Activated CD4-positive, alpha-beta T cell treated with anti-CD3 and anti-CD28 coated beads for 24 hours (primary cell): ENCODE data around the gene CYLC1.

ENCODE experiments used
- DNase-seq, 2 donors: peaks; one replicate each; pipeline ENCODE4 v3.0.0-alpha.2; 2020; ENCODE audit warnings: low read depth in 2 of 2

The CYLC1 gene, protein sequence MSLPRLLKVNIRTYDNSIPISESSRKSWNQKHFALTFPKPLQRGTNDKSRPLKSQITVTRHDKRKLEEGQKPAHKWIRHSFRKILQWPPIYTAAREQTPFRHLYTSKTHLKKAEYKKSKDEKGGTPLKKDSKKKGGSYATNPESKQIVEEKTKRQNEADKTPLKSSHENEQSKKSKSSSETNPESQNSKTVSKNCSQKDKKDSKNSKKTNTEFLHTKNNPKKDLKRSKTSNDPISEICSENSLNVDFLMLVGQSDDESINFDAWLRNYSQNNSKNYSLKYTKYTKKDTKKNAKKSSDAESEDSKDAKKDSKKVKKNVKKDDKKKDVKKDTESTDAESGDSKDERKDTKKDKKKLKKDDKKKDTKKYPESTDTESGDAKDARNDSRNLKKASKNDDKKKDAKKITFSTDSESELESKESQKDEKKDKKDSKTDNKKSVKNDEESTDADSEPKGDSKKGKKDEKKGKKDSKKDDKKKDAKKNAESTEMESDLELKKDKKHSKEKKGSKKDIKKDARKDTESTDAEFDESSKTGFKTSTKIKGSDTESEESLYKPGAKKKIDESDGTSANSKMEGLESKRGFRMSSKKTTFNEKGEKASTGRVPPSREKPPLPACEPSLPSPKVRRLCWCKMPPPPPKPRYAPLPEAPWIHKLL

DNA sequence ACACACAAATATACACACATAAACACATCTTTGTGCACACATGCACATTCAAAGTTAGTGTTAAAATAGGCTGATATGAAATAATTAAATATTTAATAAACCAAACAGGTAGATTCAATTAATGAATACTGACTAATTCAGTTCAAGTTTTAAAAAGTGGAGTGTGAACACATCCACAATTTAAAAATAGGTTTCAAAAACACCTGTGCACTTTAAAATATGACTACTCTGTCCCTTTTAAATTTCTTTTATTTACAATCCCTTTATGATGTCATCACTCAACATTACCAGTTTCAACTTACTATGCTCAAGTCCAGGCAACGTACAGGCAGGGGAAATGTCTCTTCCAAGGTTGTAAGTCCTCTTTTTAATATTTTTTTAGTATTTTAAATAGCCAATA lies at the start of gene CYLC1:
Gene CYLC1, plus strand, starts transcription at position 301 of the 400 bp plus-strand sequence. Its CDS starts 37 bp downstream, at position 338.
- DNase-seq = no peak

DNA sequence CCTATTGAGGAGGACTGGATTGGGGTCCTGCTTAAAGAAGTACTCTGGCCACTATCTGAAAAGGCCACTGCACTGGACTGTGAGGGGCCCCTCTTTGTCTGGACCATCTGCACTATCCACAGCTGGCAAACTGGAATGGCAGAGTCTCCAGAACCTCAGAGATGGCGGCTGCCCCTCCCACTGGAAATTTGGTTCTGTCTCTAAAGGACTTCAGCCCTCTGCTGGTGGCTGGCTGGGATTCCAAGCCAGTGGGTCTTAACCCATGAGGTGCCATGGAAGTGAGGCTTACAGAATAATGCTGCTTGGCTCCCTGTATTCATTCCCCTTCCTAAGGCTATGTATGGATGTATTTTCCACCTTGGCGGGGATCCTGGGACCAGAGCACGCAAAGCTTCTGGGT lies 41.6 kb upstream of the CYLC1 start:
- DNase-seq = no peak

DNA sequence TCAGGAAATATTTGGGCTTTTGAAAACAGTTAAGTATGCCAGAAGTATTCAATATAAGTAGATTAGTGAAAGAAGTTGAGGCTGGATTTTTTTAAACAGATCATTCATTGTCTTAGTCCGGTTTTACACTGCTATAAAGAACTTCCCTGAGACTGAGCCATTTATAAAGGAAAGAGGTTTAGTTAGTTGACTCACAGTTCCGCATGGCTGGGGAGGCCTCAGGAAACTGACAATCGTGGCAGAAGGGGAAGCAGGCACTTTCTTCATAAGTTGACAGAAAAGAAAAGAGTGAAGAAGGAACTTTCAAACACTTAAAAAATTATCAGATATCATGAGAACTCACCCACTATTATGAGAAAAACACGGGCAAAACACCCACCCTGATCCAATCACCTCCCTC lies 31.1 kb upstream of the CYLC1 start:
- DNase-seq = no peak

DNA sequence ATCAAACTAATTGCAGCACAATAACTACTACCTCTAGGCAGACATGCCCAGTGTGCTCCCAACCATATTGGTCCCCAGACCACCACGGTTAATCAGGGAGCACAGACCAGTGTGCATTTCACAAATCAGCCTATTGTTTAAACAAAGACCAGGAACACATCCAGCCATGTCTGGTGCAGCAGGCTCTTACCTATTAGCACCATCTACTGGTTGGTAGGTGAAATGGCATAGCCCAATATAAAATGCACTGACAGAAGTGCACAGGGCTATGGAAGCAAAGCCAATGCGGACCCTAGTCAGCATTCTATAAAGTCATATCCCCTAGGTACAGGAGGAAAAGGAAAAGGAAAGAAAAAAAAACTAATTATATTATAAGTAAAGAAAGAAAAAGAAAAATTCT lies 15.5 kb upstream of the CYLC1 start:
- DNase-seq = peak in 1 of 2 donors; percentile 2

DNA sequence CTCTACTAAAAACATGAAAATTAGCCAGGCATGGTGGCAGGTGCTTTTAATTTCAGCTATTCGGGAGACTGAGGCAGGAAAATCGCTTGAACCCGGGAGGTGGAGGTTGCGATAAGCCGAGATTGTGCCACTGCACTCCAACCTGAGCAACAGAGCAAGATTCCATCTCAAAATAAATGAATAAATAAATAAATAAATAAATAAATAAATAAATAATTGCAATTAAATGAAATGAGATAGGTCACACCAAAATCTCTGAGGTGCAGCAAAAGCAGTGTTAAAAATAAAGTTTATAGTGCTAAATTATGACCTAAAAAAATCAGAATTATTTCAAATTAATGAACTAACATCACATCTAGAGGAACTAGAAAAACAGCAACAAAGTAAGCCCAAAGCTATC lies 13.6 kb upstream of the CYLC1 start:
- no peak for DNase-seq

DNA sequence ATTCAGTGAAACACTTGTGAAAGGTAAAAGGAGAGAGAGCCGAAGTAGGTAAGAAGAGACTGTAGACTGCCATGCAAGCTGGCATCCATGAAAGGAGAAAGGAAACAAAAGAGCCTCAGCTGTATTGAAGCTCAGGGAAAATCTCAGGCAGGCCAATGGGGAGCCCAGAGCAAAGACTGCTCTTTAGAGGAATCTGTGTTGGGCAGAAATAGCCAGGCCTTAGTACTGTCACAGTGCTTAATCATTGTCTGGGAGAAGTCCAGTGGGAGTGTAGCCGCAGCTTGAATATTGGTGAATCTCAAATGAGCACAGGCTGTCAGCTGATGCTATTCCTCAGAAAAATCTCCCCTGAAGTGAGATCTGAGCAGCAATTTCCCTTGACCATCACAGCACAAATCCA lies 27.6 kb downstream of the CYLC1 start:
- DNase-seq = no peak

DNA sequence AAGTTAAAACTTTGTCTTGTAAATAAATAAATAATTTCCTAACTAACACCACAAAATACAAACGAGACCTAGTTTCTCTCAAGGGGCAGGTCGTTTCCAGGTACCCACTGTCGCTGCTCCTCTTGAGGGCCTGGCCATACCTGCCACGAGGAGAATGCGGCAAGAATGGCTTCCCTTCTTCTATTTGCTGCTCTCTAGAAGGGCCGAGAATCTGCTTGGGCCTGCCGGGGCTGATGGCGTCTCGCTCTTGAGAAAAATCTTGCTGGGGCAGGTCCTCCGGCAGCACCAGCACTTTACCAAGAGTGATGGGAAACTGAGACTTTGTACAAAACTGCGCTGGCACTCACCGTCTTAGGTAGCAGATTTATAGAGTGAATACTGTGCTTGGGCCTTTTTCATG lies 31.5 kb downstream of the CYLC1 start:
- DNase-seq = no peak

DNA sequence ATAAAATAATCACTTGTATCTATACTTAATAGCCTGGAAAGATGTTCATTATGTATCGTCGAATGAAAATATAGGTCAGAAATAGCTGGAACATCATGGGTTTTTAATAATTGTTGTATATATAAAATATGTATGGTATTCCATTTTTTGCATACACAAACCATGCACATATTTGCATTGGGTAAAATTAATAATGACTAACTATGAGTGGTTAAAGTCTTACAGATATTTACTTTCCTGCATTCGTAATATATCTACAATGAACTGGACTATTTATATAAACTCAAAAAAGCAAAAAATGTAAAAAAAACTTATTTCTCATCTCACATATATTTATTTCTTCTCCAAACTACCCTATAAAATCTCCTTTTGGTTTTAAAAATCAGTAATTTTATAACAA lies 46.0 kb downstream of the CYLC1 start:
- DNase-seq = no peak

DNA sequence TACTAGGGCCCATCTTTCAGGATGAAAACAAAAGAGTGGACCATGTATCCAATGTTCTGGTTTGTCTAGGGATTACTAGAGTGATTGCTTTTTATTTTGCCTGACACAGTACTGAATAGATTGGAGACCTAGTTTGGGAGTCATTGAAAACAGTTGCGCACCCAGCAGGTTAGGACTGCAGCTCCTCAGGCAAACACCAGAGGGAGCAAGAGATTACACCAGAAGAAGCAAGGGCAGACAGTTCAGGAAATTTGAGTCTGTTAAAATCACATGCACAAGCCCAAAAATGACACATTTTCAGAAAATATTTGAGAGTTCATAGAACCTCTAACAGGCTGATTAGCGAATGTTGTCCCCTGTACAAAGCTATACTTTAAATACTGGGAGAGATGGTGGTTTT lies 55.6 kb downstream of the CYLC1 start:
- DNase-seq = no peak

DNA sequence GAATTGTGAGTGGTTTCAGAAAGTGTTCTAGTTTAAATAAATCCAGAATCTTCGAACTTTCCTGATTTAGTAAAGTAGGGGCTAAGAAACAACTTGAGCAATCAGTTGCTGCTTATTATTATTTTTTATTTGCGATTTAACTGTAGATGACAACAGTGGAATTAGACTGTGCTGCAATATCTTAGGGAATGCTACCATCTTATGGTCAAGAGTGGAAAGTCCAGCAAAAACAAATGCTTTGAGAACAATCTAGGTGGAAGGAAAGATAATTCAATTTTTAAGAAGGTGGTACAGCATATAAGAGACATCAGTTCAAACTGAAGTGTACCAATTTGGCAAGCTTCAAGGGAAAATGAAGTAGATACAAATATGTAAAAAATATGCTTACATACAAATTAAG lies 73.3 kb downstream of the CYLC1 start:
- no peak for DNase-seq
